Activated CD8-positive, alpha-beta memory T cell treated with anti-CD3 and anti-CD28 coated beads for 1 hour (primary cell): ENCODE data around the gene MAP3K7CL.
"Not testable (repeated sequence)": the region's sequence is repeated elsewhere in the genome, so short reads cannot be mapped to it uniquely, and the experiment has no call there.

Experiments used
- DNase-seq, 2 donors: peaks; one replicate each; pipeline ENCODE4 v3.0.0-alpha.2; 2020; ENCODE audit warnings: low read depth in 1 of 2; ENCODE audit errors: extremely low read depth in 1 of 2

The MAP3K7CL gene

GRCh38 chr21:29166853-29167252 is 36.4 kb downstream of the MAP3K7CL start:
- no peak for DNase-seq

- not testable (repeated sequence) for DNase-seq
Observed at GRCh38 chr21:29167481-29167880, 37.0 kb downstream of the MAP3K7CL start.

GRCh38 chr21:29168891-29169315 is 38.5 kb downstream of the MAP3K7CL start:
- no peak for DNase-seq

GRCh38 chr21:29170944-29171343 is 40.5 kb downstream of the MAP3K7CL start:
- no peak for DNase-seq

- no peak for DNase-seq
Observed at GRCh38 chr21:29172282-29172681, 41.8 kb downstream of the MAP3K7CL start.

- no peak for DNase-seq
Observed at GRCh38 chr21:29174607-29175013, 44.2 kb downstream of the MAP3K7CL start.

GRCh38 chr21:29175408-29176134 is 45.1 kb downstream of the MAP3K7CL start:
- DNase-seq, result no peak

- DNase-seq, result no peak
Observed at GRCh38 chr21:29176471-29177120, 46.2 kb downstream of the MAP3K7CL start.

- no peak for DNase-seq
Observed at GRCh38 chr21:29177800-29178199, 47.4 kb downstream of the MAP3K7CL start.

GRCh38 chr21:29178926-29179325 is 48.5 kb downstream of the MAP3K7CL start:
- no peak for DNase-seq

GRCh38 chr21:29179503-29179902 is 49.1 kb downstream of the MAP3K7CL start:
- DNase-seq, result no peak

GRCh38 chr21:29181799-29182470 is 51.5 kb downstream of the MAP3K7CL start:
- no peak for DNase-seq

- no peak for DNase-seq
Observed at GRCh38 chr21:29182691-29183092, 52.2 kb downstream of the MAP3K7CL start.

- DNase-seq, result no peak
Observed at GRCh38 chr21:29184037-29184436, 53.6 kb downstream of the MAP3K7CL start.

- no peak for DNase-seq
Observed at GRCh38 chr21:29185172-29185571, 54.7 kb downstream of the MAP3K7CL start.

- DNase-seq, result no peak
Observed at GRCh38 chr21:29185633-29186032, 55.2 kb downstream of the MAP3K7CL start.

GRCh38 chr21:29186246-29186645 is 55.8 kb downstream of the MAP3K7CL start:
- DNase-seq, result no peak

- no peak for DNase-seq
Observed at GRCh38 chr21:29187944-29188343, 57.5 kb downstream of the MAP3K7CL start.

GRCh38 chr21:29189353-29189752 is 58.9 kb downstream of the MAP3K7CL start:
- DNase-seq, result no peak

GRCh38 chr21:29190923-29191331 is 60.5 kb downstream of the MAP3K7CL start:
- DNase-seq, result no peak

- no peak for DNase-seq
Observed at GRCh38 chr21:29193072-29193471, 62.6 kb downstream of the MAP3K7CL start.

GRCh38 chr21:29193901-29194300 is 63.5 kb downstream of the MAP3K7CL start:
- DNase-seq, result no peak
